Duodenal mucosa (tissue), 2 donors: Measurements from ENCODE around the gene CDC42BPA.
"Not testable (repeated sequence)": the region's sequence is repeated elsewhere in the genome, so short reads cannot be mapped to it uniquely, and the experiment has no call there.

Source experiments
- H3K27ac ChIP-seq: one replicate; pipeline ENCODE4 v1.7.0; 2013; ENCODE audit warnings: low read depth, low read length
- H3K27me3 ChIP-seq, 2 donors: one replicate each; pipeline ENCODE4 v1.7.0; 2013; ENCODE audit warnings: low read length in 2 of 2, control low read depth in 1 of 2; ENCODE audit not compliant: insufficient read depth in 2 of 2, control insufficient read depth in 1 of 2
- H3K36me3 ChIP-seq, 2 donors: one replicate each; pipeline ENCODE4 v1.7.0; 2013; ENCODE audit warnings: low read length in 2 of 2, control low read depth in 1 of 2; ENCODE audit not compliant: insufficient read depth in 2 of 2, control insufficient read depth in 1 of 2
- H3K4me1 ChIP-seq, 2 donors: one replicate each; pipeline ENCODE4 v1.7.0; 2013; ENCODE audit warnings: low read length in 2 of 2, control low read depth in 1 of 2; ENCODE audit not compliant: insufficient read depth in 2 of 2, control insufficient read depth in 1 of 2
- H3K4me3 ChIP-seq, 2 donors: one replicate each; pipeline ENCODE4 v1.7.0; 2013; ENCODE audit warnings: low read length in 2 of 2, low read depth in 1 of 2
- H3K9ac ChIP-seq, 2 donors: one replicate each; pipeline ENCODE4 v1.7.0; 2013; ENCODE audit warnings: low read length in 2 of 2, low read depth in 1 of 2
- H3K9me3 ChIP-seq, 2 donors: one replicate each; pipeline ENCODE4 v1.7.0; 2013; ENCODE audit warnings: low read length in 2 of 2, control low read depth in 1 of 2; ENCODE audit not compliant: control insufficient read depth in 1 of 2

The CDC42BPA gene

GRCh38 chr1:227355542-227356245, 37.4 kb upstream of the CDC42BPA start:
- Histone ChIP-seq H3K9me3 (no peaks in the 10 kb centered on the region), H3K27me3 (no peaks in the 10 kb centered on the region), H3K4me3 (no peak overlapping the region), H3K9ac (no peak overlapping the region), H3K36me3 (no peaks in the 10 kb centered on the region), H3K4me1 (peaks cover 15 to 23% of the 10 kb centered on the region in 2 donors), H3K27ac (no peak overlapping the region)

DNA sequence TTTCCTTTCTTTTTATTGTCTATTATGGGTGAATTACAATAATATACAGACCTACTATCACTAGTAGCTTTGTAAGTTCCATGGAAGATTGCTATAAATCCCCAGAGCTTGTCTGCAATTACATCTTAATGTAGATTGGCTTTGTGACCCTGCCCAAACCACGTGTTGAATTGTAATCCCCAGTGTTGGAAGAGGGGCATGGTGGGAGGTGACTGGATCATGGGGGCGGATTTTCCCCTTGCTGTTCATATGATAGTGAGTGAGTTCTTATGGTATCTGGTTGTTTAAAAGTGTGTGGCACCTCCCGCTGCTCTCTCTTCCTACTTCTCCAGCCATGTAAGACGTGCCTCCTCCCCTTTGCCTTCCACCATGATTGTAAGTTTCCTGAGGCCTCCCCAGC, 34.9 kb upstream of the CDC42BPA start:
- no peaks in the 10 kb centered on the region for H3K9me3 ChIP-seq
- no peak overlapping the region for H3K9ac ChIP-seq

GRCh38 chr1:227352164-227352563, 33.9 kb upstream of the CDC42BPA start:
- H3K9ac ChIP-seq, H3K27me3 ChIP-seq, H3K9me3 ChIP-seq, H3K27ac ChIP-seq, H3K4me3 ChIP-seq, H3K36me3 ChIP-seq: not testable (repeated sequence)
- H3K4me1 ChIP-seq, result peaks cover 9 to 15% of the 10 kb centered on the region in 2 donors

More for the DNA sequence above, 34.9 kb upstream of the CDC42BPA start:
- H3K27ac ChIP-seq, result no peak overlapping the region
- peaks cover 15 to 23% of the 10 kb centered on the region in 2 donors for H3K4me1 ChIP-seq
- no peaks in the 10 kb centered on the region for H3K36me3 ChIP-seq
- H3K4me3 ChIP-seq, result no peak overlapping the region
- no peaks in the 10 kb centered on the region for H3K27me3 ChIP-seq

DNA sequence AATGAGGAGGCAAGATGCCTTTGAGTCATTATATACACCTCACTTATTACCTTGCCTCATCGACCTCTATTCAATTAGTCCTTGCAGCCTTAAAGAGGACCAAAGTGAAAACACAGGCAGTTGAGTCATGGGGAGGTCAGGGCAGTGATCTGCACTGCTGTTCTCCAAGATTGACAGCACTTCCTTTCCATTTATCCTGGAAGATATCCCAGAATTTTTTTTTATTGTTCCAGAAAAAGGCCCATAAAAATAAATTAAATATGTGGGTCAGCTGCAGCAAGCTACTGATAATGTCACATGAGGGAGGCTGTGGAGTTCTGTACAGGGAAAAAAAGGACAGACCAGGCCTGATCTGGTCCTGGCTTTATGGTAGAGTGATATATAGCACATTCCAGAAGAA, 33.2 kb upstream of the CDC42BPA start:
- Histone ChIP-seq H3K9me3 (no peaks in the 10 kb centered on the region), H3K4me3 (no peak overlapping the region), H3K27me3 (no peaks in the 10 kb centered on the region), H3K4me1 (peaks cover 2 to 7% of the 10 kb centered on the region in 2 donors), H3K9ac (no peak overlapping the region), H3K36me3 (no peaks in the 10 kb centered on the region), H3K27ac (no peak overlapping the region)

DNA sequence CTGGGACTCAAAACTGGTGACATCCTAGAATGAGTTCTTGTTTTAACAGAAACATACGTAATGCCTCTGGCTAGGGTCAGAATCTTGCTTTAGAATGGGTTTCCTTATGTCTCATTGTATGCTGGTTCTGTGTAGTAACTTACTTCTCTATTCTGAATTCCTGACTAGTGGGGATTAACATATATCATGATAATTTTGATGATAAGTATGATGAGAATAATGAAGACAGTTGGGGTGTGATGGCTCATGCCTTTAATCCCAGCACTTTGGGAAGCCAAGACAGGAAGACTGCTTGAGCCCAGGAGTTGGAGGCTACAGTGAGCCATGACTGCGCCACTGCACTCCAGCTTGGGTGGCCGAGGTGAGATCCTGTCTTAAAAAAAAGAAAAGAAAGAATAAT, 31.7 kb upstream of the CDC42BPA start:
- H3K36me3 ChIP-seq, result no peaks in the 10 kb centered on the region
- H3K4me1 ChIP-seq, result peaks cover 0 to 6% of the 10 kb centered on the region in 2 donors
- H3K9me3 ChIP-seq, result no peaks in the 10 kb centered on the region
- H3K9ac ChIP-seq, result no peak overlapping the region
- H3K27ac ChIP-seq, result no peak overlapping the region
- no peaks in the 10 kb centered on the region for H3K27me3 ChIP-seq
- no peak overlapping the region for H3K4me3 ChIP-seq

DNA sequence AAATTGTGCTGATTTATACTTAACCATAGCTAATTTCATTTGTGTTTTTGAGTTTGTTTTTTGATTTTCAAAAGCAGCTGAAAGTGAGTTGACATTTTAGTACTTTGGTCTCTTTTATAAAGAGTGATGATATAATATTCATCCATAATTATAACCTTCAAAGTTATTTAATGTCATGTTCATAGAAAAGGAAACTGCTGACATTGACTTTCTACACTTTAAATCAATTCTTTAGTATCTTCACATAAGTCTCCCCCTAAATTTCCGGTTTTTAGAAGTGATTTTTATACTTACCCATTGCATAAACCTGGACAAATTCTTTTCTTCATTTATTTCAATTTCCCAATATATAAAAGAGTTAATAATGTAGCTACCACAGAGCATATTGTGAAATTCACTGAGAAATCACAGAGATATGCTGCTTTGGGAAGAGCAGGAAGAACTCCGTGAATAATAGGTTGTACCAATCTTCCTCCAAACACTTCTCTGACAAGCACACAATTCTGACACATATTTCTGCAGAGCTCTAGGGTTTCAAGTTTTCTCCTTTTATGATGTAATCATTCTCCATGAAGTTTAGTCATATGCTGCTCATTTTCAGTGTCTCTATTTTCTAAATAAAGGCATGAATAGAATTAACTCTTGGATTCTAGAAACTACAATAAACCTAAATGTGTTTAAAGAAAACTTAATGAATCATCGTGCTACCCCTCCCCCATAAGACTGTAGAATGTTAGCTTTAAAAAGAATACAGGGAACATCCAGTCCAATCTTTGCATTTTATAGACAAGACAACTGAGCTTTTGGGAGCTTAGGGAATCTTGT, 25.6 kb upstream of the CDC42BPA start:
- Histone ChIP-seq H3K4me3 (no peak overlapping the region), H3K9ac (no peak overlapping the region), H3K36me3 (no peaks in the 10 kb centered on the region), H3K27me3 (no peaks in the 10 kb centered on the region), H3K9me3 (peaks cover 0 to 2% of the 10 kb centered on the region in 2 donors), H3K4me1 (no peaks in the 10 kb centered on the region), H3K27ac (no peak overlapping the region)

DNA sequence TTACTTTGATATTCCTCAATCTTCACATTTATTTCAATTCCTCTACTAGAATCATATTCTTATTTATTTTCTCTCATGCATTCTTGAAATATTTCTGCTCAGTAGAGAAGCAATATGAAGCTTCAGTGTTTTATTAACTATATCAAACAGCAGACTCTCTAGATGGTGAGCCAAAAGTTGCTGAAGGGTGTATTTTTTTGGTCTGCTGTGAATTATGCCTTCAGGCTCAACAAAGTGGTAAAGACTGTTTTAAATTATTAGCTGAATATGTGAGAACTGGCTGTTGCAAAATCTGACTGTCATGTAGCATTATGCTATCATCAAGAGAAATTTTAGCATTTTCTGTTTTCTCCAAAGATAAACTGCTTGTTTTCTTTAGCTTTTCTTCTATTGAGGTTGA, 24.9 kb upstream of the CDC42BPA start:
- no peak overlapping the region for H3K9ac ChIP-seq
- H3K36me3 ChIP-seq, result no peaks in the 10 kb centered on the region
- H3K4me1 ChIP-seq, result no peaks in the 10 kb centered on the region
- no peak overlapping the region for H3K27ac ChIP-seq
- no peak overlapping the region for H3K4me3 ChIP-seq
- peaks cover 0 to 2% of the 10 kb centered on the region in 2 donors for H3K9me3 ChIP-seq
- H3K27me3 ChIP-seq, result no peaks in the 10 kb centered on the region

DNA sequence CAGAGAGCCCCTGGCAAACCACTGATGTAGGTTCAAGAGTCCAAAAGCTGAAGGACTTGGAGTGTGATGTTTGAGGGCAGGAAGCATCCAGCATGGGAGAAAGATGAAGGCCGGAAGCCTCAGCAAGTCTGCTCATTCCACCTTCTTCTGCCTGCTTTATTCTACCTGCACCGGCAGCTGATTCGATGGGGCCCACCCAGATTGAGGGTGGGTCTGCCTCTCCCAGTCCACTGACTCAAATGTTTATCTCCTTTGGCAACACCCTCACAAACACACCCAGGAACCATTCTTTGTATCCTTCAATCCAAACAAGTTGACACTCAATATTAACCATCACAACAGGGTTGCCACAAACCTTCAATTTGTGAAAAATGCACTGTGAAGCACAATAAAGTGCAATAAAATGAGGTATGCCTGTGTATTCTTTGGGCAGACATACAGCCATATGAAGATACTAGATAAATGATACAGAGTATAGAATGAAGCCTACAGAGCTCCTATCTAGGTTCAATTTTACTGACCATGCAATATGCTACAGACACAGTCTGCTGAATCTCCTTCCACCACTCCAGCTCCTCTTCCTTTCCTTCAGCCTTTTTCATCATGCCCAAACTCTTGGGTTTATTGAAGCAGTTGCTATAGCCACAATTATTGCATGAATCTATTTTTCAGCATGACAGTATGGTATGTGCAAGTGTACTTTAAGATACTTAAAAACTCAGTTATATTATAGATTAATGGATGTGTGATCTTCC, 24.0 kb upstream of the CDC42BPA start:
- H3K27ac ChIP-seq, result no peak overlapping the region

DNA sequence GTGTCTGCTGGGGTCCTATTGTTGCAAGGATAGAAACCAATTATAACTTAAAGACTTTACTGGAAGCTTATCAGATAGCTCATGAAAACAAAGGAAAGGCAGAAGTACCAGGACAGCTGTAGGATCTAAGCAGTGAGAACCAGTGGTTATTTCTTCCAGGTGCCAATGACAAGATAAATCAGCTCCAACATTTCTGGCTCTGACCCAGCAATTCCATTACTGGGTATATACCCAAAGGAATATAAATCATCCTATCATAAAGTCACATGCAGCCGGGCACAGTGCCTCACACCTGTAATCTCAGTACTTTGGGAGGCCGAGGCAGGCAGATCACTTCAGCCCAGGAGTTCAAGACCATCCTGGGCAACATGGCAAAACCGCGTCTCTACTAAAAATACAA, 17.8 kb upstream of the CDC42BPA start:
- not testable (repeated sequence) for H3K9me3 ChIP-seq, H3K27me3 ChIP-seq, H3K4me3 ChIP-seq, H3K9ac ChIP-seq, H3K36me3 ChIP-seq, H3K27ac ChIP-seq, H3K4me1 ChIP-seq

More for the DNA sequence above, 24.0 kb upstream of the CDC42BPA start:
- H3K9me3 ChIP-seq, result peaks cover 0 to 2% of the 10 kb centered on the region in 2 donors
- H3K36me3 ChIP-seq, result no peaks in the 10 kb centered on the region
- H3K27me3 ChIP-seq, result no peaks in the 10 kb centered on the region
- H3K9ac ChIP-seq, result no peak overlapping the region
- no peak overlapping the region for H3K4me3 ChIP-seq
- no peaks in the 10 kb centered on the region for H3K4me1 ChIP-seq
